C4-2B (cell line): ENCODE results near the gene FAHD2A.

Source experiments
- ZFX ChIP-seq: fragments of 450-650 bp; IDR thresholded peaks from 2 replicates; pipeline ENCODE4 v1.6.1; 2017
- TF ChIP-seq, protein P1 (sequence below): fragments of 450-650 bp; conservative IDR thresholded peaks from 2 replicates; pipeline ENCODE4 v1.5.1; 2017; ENCODE audit warnings: mild to moderate bottlenecking

- TF ChIP-seq, protein P1, sequence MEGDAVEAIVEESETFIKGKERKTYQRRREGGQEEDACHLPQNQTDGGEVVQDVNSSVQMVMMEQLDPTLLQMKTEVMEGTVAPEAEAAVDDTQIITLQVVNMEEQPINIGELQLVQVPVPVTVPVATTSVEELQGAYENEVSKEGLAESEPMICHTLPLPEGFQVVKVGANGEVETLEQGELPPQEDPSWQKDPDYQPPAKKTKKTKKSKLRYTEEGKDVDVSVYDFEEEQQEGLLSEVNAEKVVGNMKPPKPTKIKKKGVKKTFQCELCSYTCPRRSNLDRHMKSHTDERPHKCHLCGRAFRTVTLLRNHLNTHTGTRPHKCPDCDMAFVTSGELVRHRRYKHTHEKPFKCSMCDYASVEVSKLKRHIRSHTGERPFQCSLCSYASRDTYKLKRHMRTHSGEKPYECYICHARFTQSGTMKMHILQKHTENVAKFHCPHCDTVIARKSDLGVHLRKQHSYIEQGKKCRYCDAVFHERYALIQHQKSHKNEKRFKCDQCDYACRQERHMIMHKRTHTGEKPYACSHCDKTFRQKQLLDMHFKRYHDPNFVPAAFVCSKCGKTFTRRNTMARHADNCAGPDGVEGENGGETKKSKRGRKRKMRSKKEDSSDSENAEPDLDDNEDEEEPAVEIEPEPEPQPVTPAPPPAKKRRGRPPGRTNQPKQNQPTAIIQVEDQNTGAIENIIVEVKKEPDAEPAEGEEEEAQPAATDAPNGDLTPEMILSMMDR, result no peak
- TF ChIP-seq ZFX, result no peak
Measured at GRCh38 chr2:95372845-95373244, 29.7 kb upstream of the FAHD2A start.
